HEK293 (cell line): ENCODE measurements around the gene SPARC.

Source experiments
- ZNF776 ChIP-seq: fragments of 450-650 bp; formaldehyde crosslinking; IDR thresholded peaks from 2 replicates; pipeline ENCODE4 v1.5.0; 2017; ENCODE audit warnings: missing biosample characterization, missing genetic modification characterization, borderline replicate concordance
- TF ChIP-seq, protein P1 (sequence below): fragments of 450-650 bp; formaldehyde crosslinking; IDR thresholded peaks from 2 replicates; pipeline ENCODE4 v1.5.1; 2016; ENCODE audit warnings: missing biosample characterization, missing genetic modification characterization
- TF ChIP-seq, protein P2 (sequence below): fragments of 450-650 bp; formaldehyde crosslinking; IDR thresholded peaks from 2 replicates; pipeline ENCODE4 v1.5.1; 2016; ENCODE audit warnings: missing biosample characterization, missing genetic modification characterization
- TF ChIP-seq, protein P3 (sequence below): fragments of 450-650 bp; formaldehyde crosslinking; conservative IDR thresholded peaks from 2 replicates; pipeline ENCODE4 v1.5.1; 2016; ENCODE audit warnings: low read depth, missing biosample characterization, missing genetic modification characterization

DNA sequence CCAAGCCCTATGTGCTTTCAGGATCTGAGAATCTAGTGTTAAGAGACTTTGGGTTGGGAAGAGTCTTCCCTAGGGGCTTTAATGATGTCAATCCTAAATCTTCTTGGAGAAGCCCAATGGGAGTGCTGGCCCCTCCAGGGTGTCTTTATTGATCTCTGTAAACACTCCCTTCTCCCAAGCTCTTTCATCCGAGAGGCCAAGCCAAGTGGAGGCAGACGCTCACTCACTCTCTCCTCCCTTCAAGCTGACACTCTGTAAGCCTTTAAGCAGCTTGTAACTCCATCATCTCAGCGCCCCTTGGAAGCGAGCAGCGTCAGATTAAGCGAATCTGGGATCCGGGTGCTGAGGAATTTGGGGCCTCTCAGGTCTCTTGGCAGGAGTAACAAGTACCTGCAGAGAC is 37.7 kb downstream of the SPARC start:
- TF ChIP-seq, protein P1, sequence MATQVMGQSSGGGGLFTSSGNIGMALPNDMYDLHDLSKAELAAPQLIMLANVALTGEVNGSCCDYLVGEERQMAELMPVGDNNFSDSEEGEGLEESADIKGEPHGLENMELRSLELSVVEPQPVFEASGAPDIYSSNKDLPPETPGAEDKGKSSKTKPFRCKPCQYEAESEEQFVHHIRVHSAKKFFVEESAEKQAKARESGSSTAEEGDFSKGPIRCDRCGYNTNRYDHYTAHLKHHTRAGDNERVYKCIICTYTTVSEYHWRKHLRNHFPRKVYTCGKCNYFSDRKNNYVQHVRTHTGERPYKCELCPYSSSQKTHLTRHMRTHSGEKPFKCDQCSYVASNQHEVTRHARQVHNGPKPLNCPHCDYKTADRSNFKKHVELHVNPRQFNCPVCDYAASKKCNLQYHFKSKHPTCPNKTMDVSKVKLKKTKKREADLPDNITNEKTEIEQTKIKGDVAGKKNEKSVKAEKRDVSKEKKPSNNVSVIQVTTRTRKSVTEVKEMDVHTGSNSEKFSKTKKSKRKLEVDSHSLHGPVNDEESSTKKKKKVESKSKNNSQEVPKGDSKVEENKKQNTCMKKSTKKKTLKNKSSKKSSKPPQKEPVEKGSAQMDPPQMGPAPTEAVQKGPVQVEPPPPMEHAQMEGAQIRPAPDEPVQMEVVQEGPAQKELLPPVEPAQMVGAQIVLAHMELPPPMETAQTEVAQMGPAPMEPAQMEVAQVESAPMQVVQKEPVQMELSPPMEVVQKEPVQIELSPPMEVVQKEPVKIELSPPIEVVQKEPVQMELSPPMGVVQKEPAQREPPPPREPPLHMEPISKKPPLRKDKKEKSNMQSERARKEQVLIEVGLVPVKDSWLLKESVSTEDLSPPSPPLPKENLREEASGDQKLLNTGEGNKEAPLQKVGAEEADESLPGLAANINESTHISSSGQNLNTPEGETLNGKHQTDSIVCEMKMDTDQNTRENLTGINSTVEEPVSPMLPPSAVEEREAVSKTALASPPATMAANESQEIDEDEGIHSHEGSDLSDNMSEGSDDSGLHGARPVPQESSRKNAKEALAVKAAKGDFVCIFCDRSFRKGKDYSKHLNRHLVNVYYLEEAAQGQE (tag by site-specific recombination), result no peak
- no peak for TF ChIP-seq ZNF776 (tag by site-specific recombination)
- TF ChIP-seq, protein P2, sequence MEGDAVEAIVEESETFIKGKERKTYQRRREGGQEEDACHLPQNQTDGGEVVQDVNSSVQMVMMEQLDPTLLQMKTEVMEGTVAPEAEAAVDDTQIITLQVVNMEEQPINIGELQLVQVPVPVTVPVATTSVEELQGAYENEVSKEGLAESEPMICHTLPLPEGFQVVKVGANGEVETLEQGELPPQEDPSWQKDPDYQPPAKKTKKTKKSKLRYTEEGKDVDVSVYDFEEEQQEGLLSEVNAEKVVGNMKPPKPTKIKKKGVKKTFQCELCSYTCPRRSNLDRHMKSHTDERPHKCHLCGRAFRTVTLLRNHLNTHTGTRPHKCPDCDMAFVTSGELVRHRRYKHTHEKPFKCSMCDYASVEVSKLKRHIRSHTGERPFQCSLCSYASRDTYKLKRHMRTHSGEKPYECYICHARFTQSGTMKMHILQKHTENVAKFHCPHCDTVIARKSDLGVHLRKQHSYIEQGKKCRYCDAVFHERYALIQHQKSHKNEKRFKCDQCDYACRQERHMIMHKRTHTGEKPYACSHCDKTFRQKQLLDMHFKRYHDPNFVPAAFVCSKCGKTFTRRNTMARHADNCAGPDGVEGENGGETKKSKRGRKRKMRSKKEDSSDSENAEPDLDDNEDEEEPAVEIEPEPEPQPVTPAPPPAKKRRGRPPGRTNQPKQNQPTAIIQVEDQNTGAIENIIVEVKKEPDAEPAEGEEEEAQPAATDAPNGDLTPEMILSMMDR (tag by site-specific recombination), result no peak
- TF ChIP-seq, protein P3, sequence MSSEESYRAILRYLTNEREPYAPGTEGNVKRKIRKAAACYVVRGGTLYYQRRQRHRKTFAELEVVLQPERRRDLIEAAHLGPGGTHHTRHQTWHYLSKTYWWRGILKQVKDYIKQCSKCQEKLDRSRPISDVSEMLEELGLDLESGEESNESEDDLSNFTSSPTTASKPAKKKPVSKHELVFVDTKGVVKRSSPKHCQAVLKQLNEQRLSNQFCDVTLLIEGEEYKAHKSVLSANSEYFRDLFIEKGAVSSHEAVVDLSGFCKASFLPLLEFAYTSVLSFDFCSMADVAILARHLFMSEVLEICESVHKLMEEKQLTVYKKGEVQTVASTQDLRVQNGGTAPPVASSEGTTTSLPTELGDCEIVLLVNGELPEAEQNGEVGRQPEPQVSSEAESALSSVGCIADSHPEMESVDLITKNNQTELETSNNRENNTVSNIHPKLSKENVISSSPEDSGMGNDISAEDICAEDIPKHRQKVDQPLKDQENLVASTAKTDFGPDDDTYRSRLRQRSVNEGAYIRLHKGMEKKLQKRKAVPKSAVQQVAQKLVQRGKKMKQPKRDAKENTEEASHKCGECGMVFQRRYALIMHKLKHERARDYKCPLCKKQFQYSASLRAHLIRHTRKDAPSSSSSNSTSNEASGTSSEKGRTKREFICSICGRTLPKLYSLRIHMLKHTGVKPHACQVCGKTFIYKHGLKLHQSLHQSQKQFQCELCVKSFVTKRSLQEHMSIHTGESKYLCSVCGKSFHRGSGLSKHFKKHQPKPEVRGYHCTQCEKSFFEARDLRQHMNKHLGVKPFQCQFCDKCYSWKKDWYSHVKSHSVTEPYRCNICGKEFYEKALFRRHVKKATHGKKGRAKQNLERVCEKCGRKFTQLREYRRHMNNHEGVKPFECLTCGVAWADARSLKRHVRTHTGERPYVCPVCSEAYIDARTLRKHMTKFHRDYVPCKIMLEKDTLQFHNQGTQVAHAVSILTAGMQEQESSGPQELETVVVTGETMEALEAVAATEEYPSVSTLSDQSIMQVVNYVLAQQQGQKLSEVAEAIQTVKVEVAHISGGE (tag by site-specific recombination), result no peak
